GM23338 (cell line): Measurements from ENCODE around the gene PCYT2. TPM values are rescaled to one million over a fixed set of nuclear protein-coding genes. Genes with fewer than 3 reads are reported as not detected.

ENCODE experiments used
- ATAC-seq: fragments of 200-7000 bp; cut with Tn5 transposase; 3 replicates; pipeline ENCODE4 v1.9.1; 2020
- DNase-seq: peaks from one replicate; pipeline ENCODE4 v3.0.0-alpha.2; 2015; ENCODE audit warnings: low spot score
- H2AFZ ChIP-seq: fragments of 200-600 bp; sonication (generic); 2 replicates; pipeline ENCODE4 v1.8.0; 2016; ENCODE audit warnings: antibody characterized with exemption, mild to moderate bottlenecking, moderate library complexity
- H3F3A ChIP-seq: fragments of 200-600 bp; sonication (generic); replicated peaks from 2 replicates; pipeline ENCODE4 v1.8.0; 2017; ENCODE audit warnings: antibody characterized with exemption, mixed run types, low read depth
- H3K27ac ChIP-seq: fragments of 200-600 bp; sonication (generic); 2 replicates; pipeline ENCODE4 v1.6.1; 2016; ENCODE audit warnings: low read depth
- H3K27me3 ChIP-seq: fragments of 200-600 bp; sonication (generic); 2 replicates; pipeline ENCODE4 v1.8.0; 2016; ENCODE audit warnings: mild to moderate bottlenecking, mixed run types, moderate library complexity; ENCODE audit not compliant: insufficient read depth
- H3K36me3 ChIP-seq: fragments of 200-600 bp; sonication (generic); 2 replicates; pipeline ENCODE4 v1.8.0; 2016; ENCODE audit warnings: mild to moderate bottlenecking; ENCODE audit not compliant: insufficient read depth
- H3K4me1 ChIP-seq: fragments of 200-600 bp; sonication (generic); 2 replicates; pipeline ENCODE4 v1.8.0; 2016; ENCODE audit warnings: mild to moderate bottlenecking, moderate library complexity; ENCODE audit not compliant: insufficient read depth
- H3K4me2 ChIP-seq: fragments of 200-600 bp; sonication (generic); 2 replicates; pipeline ENCODE4 v1.7.1; 2017; ENCODE audit warnings: mixed run types
- H3K4me3 ChIP-seq: fragments of 200-600 bp; sonication (generic); 2 replicates; pipeline ENCODE4 v1.6.1; 2016; ENCODE audit warnings: mixed run types
- H3K79me2 ChIP-seq: fragments of 200-600 bp; sonication (generic); replicated peaks from 2 replicates; pipeline ENCODE4 v1.8.0; 2017; ENCODE audit warnings: mild to moderate bottlenecking; ENCODE audit not compliant: insufficient read depth
- H3K9me2 ChIP-seq: fragments of 200-600 bp; sonication (generic); 2 replicates; pipeline ENCODE4 v1.8.0; 2017; ENCODE audit not compliant: insufficient read depth
- H4K20me1 ChIP-seq: fragments of 200-600 bp; sonication (generic); replicated peaks from 2 replicates; pipeline ENCODE4 v1.8.0; 2017; ENCODE audit warnings: mild to moderate bottlenecking; ENCODE audit not compliant: insufficient read depth
- H3K27ac Mint-ChIP-seq: 2 replicates; pipeline ENCODE4 v1.8.0; 2020; ENCODE audit warnings: inconsistent platforms, mild to moderate bottlenecking, moderate library complexity, mixed read lengths
- H3K27me3 Mint-ChIP-seq: 3 replicates; pipeline ENCODE4 v1.8.0; 2022; ENCODE audit warnings: low read depth, mild to moderate bottlenecking, moderate library complexity, mixed read lengths, inconsistent platforms; ENCODE audit not compliant: insufficient read depth, poor library complexity
- H3K36me3 Mint-ChIP-seq: 3 replicates; pipeline ENCODE4 v1.8.0; 2021; ENCODE audit warnings: low read depth, mild to moderate bottlenecking, inconsistent platforms, moderate library complexity, mixed read lengths
- H3K4me1 Mint-ChIP-seq: 3 replicates; pipeline ENCODE4 v1.8.0; 2020; ENCODE audit warnings: mild to moderate bottlenecking, inconsistent platforms, mixed read lengths
- H3K4me3 Mint-ChIP-seq: 3 replicates; pipeline ENCODE4 v1.8.0; 2021; ENCODE audit warnings: moderate library complexity, mild to moderate bottlenecking, inconsistent platforms, mixed read lengths
- H3K9me3 Mint-ChIP-seq: 3 replicates; pipeline ENCODE4 v1.8.0; 2020; ENCODE audit warnings: moderate library complexity, mild to moderate bottlenecking, inconsistent platforms, mixed read lengths
- CREB1 ChIP-seq: fragments of 250-450 bp; sonication (Bioruptor Pico); IDR thresholded peaks from 2 replicates; pipeline ENCODE4 v1.5.0; 2020; ENCODE audit warnings: low read depth, mild to moderate bottlenecking, moderate library complexity
- ETS1 ChIP-seq: IDR thresholded peaks from 2 replicates; pipeline ENCODE4 v1.6.1; 2016; ENCODE audit warnings: antibody characterized with exemption
- EZH2 ChIP-seq: fragments of 200-600 bp; sonication (generic); IDR thresholded peaks from one replicate; pipeline ENCODE4 v1.8.0; 2017; ENCODE audit warnings: antibody characterized with exemption, mild to moderate bottlenecking, low read depth; ENCODE audit not compliant: unreplicated experiment
- JUNB ChIP-seq: IDR thresholded peaks from one replicate; pipeline ENCODE4 v1.6.1; 2016; ENCODE audit warnings: antibody characterized with exemption; ENCODE audit not compliant: unreplicated experiment
- NANOG ChIP-seq: IDR thresholded peaks from 2 replicates; pipeline ENCODE4 v1.6.1; 2016; ENCODE audit warnings: antibody characterized with exemption, borderline replicate concordance
- POLR2AphosphoS5 ChIP-seq: IDR thresholded peaks from 2 replicates; pipeline ENCODE4 v1.6.1; 2016; ENCODE audit warnings: antibody characterized with exemption, low read depth
- REST ChIP-seq: IDR thresholded peaks from one replicate; pipeline ENCODE4 v1.6.1; 2018; ENCODE audit warnings: antibody characterized with exemption; ENCODE audit not compliant: unreplicated experiment
- ZNF114 ChIP-seq: fragments of 250-450 bp; sonication (Bioruptor Pico); IDR thresholded peaks from 2 replicates; pipeline ENCODE4 v1.5.0; 2020; ENCODE audit warnings: mild to moderate bottlenecking, moderate library complexity
- ZNF331 ChIP-seq: fragments of 250-450 bp; sonication (Bioruptor Pico); IDR thresholded peaks from 2 replicates; pipeline ENCODE4 v1.5.0; 2020; ENCODE audit warnings: low read depth, mild to moderate bottlenecking, moderate library complexity
- ZNF462 ChIP-seq: fragments of 250-450 bp; sonication (Bioruptor Pico); IDR thresholded peaks from 2 replicates; pipeline ENCODE4 v1.5.0; 2020; ENCODE audit warnings: mild to moderate bottlenecking, moderate library complexity
- polyA plus RNA-seq: library from polyadenylated mRNA; unstranded; fragments of >200 nt; fragmentation: Nextera tagmentation; extraction: Ambion mirVana; gene quantifications from 2 replicates; pipeline ENCODE4 v1.2.1, GENCODE V29; 2016
- total RNA-seq: library from RNA; depleted of rRNA; stranded (reverse); fragments of >200 nt; shearing (Covaris generic); gene quantifications from 2 replicates; pipeline ENCODE4 v1.2.3, GENCODE V29; 2014

PCYT2 gene
- total and polyA plus RNA-seq, 2 experiments from 2014 or later, result 51.6 to 82.9 TPM

GRCh38 chr17:81913394-81914102, 2.3 kb upstream of the PCYT2 start (continued):
- TF ChIP-seq ZNF462, result no peak
- no peak for TF ChIP-seq ETS1
- TF ChIP-seq EZH2, result no peak
- TF ChIP-seq POLR2AphosphoS5, result no peak

- Histone ChIP-seq H3K4me3 (no peak overlapping the region), H3K79me2 (peaks cover 19% of the 10 kb centered on the region), H2AFZ (no peak overlapping the region), H3K9me2 (no peaks in the 10 kb centered on the region), H3K4me2 (no peak overlapping the region), H3K27me3 (no peaks in the 10 kb centered on the region), H3F3A (peaks cover 37% of the 10 kb centered on the region), H4K20me1 (peaks cover 9% of the 10 kb centered on the region), H3K4me1 (peaks cover 17% of the 10 kb centered on the region), H3K27ac (peak overlapping the region; percentile 26; the same call in 1 of the 2 replicates), H3K36me3 (peaks cover 6% of the 10 kb centered on the region; the same call in 1 of the 2 replicates)
- Mint-ChIP-seq H3K4me3 (peak overlapping the region; percentile 26; the same call in 1 of the 3 replicates), H3K27ac (no peak overlapping the region), H3K36me3 (peaks cover 39% of the 10 kb centered on the region), H3K27me3 (peaks cover 22% of the 10 kb centered on the region), H3K9me3 (no peaks in the 10 kb centered on the region), H3K4me1 (peaks cover 13% of the 10 kb centered on the region)
- ATAC-seq (no peak), DNase-seq (no peak)
- TF ChIP-seq REST (no peak), NANOG (no peak), JUNB (no peak), ETS1 (no peak), CREB1 (CRISPR knock-in tag) (no peak), ZNF114 (CRISPR knock-in tag) (no peak), ZNF331 (CRISPR knock-in tag) (no peak)
Measured at GRCh38 chr17:81912441-81913309, 1.5 kb upstream of the PCYT2 start.
